ENCODE measurements around the gene DCUN1D1. TPM values are rescaled to one million over a fixed set of nuclear protein-coding genes. Genes with fewer than 3 reads are reported as not detected.

Gene DCUN1D1
- total RNA-seq, 1 donor from 2014 or later = 32.2 TPM

DNA sequence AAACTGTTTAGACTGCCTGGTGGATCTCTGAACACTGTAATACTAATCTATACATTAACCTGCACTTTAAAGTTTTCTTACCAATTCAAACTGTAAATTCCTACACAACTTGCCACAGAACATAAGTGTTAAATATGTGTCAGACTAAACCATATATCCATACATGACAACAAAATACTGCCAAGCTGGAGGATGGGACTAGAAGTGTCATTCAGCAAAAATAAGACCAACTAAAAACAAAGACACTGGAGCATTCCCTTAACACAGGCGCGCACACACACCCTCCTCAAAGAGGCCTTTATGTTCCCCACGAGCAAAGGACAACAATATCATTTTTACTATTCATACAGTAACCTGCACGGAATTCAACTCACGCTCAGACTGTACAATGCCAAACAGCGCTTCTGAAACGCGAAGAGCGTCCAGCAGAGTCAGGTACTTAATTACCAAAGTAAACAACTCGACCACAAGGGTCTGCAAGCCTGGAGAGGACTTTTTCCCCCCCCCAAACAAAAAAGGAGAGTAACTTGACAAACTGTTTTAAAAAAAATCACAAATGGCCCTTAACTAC lies 1.1 kb downstream of the DCUN1D1 start:
- intact Hi-C loops (cut with DNase I) = no loop called here
- DNase-seq (no peak), ATAC-seq (ENCODE audit: poor library complexity) (no peak)

DNA sequence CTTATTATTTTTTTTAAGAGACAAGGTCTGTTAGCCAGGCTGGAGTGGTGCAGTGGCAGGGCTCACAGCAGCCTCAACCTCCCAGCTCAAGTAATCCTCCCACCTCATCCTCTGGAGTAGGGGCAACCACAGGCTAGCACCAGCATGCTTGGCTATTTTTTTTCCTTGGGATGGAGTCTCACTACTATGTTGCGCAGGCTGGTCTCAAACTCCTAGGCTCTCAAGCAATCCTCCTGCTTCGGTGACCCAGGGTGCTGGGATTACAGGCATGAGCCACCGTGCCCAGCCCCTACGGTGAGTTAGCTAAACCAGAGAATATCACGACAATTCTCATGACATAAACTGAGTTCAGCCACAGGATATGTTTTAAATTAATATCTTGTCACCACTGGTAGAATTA lies 2.0 kb downstream of the DCUN1D1 start:
- DNase-seq (no peak), ATAC-seq (ENCODE audit: poor library complexity) (no peak)
- intact Hi-C loops (cut with DNase I) = no loop called here

DNA sequence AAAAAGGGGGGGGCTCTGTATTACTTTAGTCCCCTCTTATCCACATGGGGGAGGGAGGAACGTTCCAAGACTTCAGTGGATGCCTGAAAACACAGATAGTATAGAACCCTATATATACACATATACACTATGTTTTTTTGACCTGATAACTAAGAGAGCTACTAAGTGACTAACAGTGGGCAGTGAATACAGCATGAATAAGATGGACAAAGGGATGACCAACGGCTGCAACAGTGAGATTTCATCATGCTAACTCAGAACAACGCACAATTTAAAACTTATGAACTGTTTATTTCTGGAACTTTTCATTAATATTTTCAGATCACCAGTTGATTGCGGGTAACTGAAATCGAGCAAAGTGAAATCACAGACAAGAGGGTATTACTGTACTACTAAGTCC lies 7.3 kb downstream of the DCUN1D1 start:
- intact Hi-C loops (cut with DNase I) = no loop called here
- ATAC-seq (ENCODE audit: poor library complexity) (no peak), DNase-seq (no peak)

DNA sequence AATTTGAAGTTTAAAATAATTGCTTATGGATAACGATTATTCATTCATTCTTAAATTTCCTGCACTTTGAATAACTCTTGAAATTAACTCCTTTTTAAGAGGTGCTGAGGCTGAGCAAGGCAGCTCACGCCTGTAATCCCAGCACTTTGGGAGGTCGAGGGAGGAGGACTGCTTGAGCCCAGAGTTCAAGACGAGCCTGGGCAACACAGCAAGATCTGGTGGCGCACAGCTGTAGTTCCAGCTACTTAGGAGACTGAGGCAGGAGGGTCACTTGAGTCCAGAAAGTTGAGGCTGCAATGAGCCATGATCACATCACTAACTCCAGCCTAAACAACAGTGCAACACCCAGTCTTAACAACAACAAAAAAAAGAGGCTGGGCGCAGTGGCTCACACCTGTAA lies 8.0 kb downstream of the DCUN1D1 start:
- ATAC-seq (ENCODE audit: poor library complexity) = no peak
- intact Hi-C loops (cut with DNase I) = no loop called here
- DNase-seq = no peak

DNA sequence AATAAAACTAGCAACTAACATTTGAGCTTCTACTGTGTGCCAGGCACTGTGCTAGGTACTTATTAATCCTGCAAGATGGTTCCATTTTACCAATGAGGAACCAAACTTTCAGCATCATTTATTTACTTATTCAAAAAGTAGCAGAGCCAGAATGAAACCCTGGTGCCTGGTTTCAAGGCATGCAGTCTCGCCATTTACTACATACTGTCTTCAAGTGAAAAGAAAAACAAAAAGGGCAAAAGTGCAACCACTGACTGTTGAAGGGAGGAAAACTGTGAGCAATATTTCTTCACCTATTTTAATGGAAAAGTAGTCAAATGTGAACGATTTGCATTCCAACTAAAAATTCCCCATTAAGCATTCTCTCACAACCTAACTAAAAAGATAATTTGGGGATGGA lies 8.7 kb downstream of the DCUN1D1 start:
- DNase-seq (no peak), ATAC-seq (ENCODE audit: poor library complexity) (no peak)
- intact Hi-C loops (cut with DNase I) = no loop called here

DNA sequence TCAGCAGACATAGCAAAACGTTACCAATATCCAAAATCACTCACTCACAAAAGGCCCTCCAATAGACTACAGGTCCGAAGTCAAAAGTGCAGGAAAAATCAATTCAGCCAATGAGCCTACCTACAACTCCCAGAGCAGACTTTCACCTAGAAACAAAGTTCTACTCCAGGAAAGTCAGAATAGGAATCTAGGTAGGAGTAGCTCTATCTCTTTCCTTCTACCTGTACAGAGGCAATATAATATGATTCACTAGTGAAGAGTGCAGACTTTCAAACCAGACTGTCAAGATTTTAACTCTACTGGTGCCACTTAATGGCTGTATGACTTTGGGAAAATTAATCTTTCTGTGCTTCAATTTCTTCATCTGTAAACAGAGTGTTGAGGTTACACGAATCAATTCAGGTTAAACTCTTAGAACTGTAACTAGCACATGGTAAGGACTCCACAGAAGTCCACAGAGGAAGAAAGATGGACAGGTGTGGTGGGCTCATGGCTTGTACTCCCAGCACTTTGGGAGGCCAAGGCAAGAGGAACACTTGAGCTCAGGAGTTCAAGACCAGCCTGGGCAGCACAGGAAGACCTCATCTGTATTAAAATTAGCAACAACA lies 9.4 kb downstream of the DCUN1D1 start:
- no peak for DNase-seq
- intact Hi-C loops (cut with DNase I) = no loop called here
- no peak for ATAC-seq (ENCODE audit: poor library complexity)

DNA sequence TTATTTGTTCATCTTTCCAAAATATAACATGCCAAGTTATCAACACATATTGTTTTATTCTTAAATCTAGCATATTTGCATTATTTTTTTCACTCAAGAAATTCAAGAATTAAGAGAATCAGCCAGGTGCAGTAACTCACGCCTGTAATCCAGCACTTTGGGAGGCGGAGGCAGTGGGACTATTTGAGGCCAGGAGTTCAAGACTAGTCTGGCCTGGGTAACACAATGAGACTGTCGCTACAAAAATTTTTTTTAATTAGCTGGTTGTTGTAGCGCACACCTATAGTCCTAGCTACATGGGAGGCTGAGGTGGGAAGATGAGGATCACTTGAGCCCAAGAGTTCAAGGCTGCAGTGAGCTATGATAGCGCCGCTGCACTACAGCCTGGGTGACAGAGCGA lies 10.5 kb downstream of the DCUN1D1 start:
- ATAC-seq (ENCODE audit: poor library complexity) = no peak
- DNase-seq = no peak
- intact Hi-C loops (cut with DNase I) = no loop called here

DNA sequence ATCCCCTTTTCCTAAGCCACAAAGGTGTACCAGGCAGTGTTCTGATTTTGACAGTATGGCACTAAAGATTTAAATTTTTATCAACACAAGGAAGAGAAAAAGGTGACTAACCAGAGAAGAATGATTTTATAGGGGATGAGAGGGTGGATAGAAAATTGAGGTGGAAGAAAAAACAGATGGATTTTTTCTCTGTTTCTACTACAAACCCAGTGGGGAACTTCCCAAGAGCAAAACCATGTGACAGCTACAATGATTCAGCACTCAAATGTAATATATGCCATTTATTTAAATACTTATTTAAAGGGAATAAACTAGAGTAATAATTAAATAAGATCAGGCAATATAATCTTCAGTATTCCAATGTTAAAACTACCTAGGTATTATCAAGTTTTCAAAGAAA lies 11.1 kb downstream of the DCUN1D1 start:
- intact Hi-C loops (cut with DNase I) = no loop called here
- ATAC-seq (ENCODE audit: poor library complexity) = no peak
- no peak for DNase-seq

DNA sequence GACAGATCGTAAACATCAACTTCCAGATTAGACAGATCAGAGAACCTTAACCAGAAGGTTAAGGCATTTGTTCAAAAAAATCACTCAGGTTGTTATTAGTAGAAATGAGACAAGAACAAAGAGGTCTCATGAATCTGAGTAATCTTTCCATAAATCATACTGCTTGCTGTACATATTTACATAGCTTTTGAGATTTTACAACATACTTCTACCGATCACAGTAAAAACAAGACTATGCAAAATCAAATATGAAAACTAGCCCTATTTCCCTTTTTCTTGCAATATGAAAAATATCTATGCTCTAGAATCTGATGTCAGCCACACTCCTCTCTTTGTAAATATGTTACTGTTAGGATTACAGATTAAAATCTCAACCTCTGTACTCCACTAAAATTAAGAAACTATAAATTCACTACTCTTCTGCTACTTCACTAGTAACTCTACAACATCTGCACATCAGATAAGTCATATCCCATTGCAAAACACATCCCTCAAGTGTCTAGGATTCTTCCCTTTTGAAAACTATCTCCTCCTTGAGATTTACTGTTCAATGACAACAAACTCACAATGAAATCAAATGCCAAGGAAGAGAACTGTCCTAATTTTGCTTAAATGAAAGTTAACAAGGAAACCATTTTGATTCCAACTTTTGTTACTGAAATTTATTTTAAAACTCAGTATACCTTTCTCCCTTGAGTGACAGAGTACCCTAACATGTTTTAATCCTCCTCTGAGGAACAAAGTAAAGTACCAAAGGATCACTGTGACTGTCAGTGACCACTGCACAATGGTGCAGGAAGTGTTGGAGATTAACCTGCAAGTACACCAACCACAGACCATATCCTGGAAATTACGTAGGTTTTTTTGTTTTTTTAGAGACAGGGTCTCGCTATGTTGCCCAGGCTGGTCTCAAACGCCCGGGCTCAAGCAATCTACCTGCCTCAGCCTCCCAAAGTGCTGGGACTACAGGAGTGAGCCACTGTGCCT lies 12.8 kb downstream of the DCUN1D1 start:
- ATAC-seq (ENCODE audit: poor library complexity) = no peak

DNA sequence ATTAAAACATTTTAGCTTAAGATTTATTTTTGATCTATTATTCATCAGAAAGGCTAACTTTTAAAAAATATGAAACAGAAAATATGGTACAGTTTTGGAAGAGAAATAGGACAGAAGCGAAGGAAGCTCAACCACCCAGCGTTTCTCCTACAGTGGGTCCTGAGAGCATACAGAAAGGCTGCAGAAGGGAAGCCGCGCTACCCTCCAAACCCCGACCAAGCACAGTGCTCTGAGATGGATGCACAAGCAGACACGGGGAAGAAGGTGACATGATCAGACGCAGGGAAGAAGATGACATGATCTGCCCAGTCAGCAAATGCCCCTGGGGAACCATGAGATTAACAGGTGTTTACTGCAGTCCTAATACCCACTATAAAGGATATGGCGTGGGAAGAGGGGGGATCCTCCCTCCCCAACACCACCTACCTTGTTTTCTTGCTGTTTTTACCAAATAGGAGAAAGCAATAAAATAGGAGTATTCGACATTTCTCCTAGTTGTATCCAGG lies 14.4 kb downstream of the DCUN1D1 start:
- intact Hi-C loops (cut with DNase I) = no loop called here
- ATAC-seq (ENCODE audit: poor library complexity) (no peak), DNase-seq (no peak)

More for the DNA sequence above, 12.8 kb downstream of the DCUN1D1 start:
- DNase-seq = no peak
- intact Hi-C loops (cut with DNase I) = no loop called here

DNA sequence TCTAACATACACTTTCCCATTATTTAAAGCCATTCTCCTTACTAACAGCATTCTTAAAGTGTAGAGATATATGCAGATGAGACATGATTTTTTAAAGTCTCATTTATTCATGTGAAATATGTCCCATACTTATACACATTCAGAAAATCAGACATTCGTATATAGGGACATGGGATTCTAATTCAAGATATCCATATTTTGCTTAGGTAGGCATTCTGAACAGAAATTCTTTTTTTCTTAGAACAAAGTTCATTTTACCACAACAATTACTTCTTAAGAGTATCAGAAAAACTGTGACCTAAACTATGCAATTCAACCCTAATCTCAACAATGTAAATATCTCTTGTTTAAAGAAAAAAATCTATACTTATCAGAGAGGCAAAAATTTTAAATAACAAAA lies 16.2 kb downstream of the DCUN1D1 start:
- intact Hi-C loops (cut with DNase I) = no loop called here
- ATAC-seq (ENCODE audit: poor library complexity) = no peak

DNA sequence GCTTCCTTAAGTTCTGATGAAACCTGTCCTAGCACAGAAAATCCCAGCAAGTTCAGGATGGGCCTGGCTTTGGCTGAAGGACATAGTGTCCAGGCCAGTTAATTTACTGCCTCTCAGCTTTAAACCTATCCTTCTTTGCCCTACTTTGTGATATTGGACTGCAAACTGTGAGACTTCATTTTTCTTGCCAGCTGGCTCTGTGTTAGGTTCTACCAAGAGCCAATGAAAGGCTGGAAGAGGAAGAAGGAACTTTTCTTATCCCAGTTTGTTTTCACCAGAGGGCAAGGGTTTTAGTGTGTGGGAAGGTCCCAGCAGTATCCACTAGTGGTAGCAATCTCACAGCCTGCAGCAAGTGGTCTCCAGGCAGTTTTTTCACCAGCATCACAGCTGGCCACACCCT lies 18.2 kb downstream of the DCUN1D1 start:
- peak; percentile 86 for ATAC-seq (ENCODE audit: poor library complexity)
- intact Hi-C loops (cut with DNase I) = no loop called here
- no peak for DNase-seq

More for the DNA sequence above, 16.2 kb downstream of the DCUN1D1 start:
- DNase-seq = no peak

DNA sequence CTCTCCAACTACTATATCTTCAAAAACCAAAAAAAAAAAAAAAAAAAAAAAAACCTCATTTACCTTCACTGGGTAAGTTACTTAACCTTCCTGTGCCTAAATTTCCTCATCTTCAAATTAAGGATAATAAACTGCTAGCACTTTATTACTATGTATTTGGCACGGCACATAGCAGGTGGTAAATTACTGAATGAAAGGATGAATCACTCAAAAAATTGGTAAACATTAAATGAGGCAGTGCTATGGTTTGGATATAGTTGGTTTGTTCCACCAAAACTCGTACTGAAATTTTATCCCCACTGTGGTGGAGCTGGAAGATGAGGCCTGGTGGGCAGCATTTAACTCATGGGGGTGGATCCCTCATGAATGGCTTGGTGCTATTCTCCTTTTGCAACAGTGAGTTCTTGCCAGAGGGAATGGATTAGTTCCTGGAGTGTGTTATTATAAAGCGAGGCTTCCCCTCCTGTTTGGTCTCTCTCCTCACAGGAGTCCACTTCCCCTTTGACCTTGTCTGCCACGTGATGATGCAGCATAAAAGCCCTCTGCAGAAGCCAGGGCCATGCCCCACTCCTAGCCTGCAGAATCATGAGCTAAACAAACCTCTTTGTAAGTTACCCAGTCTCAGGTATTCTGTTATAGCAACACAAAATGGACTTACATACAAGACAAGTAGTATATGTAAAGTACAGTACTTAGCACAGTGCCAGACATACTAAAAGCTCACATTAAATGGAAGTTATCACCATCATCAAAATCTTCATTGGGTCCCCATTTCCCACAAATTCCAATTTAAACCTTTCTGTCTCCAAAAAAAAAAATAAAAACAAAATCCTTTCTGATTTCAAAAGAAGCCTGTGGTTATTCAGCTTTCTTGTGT lies 20.6 kb downstream of the DCUN1D1 start:
- DNase-seq (no peak), ATAC-seq (ENCODE audit: poor library complexity) (peak; percentile 32)
- intact Hi-C loops (cut with DNase I) = no loop called here

DNA sequence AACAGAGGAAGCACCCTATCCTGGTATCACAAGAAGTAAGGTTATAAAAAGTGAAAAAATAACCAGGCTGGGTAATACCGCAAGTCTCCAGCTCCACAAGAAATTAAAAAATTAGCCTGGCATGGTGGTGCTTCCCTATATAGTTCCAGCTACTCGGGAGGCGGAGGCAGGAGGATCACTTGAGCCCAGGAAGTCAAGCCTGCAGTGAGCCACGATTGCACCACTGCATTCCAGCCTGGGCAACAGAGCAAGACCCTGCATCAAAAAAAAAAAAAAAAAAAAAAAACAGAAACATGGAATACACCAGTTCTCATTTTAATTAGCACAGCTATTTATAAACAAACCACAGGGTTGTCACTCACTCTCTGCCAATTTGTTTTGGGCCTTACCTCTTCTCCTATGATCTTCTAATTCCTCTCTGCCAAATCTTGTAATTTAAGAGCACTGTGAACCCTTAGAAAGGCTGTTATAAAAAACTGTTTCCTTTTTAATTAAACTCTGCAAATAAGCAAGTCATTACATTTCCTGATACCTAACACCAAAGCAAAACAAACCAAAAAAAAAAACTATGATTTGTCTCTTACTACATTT lies 22.6 kb downstream of the DCUN1D1 start:
- intact Hi-C loops (cut with DNase I) = no loop called here
- DNase-seq (no peak), ATAC-seq (ENCODE audit: poor library complexity) (no peak)

DNA sequence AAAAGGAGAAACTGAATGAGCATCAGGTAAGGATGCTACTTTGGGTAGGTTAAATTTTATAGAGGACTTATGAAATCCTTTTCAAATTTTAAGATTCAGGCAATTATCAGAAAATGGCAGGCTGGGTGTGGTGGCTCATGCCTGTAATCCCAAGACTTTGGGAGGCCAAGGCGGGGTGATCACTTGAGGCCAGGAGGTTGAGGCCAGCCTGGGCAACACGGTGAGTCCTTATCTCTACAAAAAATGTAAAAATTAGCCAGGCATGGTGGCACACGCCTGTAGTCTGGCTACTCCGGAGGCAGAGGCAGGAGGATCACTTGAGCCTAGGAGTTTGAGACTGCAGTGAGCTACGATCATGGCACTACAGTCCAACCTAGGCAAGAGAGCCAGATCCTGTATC lies 23.1 kb downstream of the DCUN1D1 start:
- intact Hi-C loops (cut with DNase I) = no loop called here
- no peak for DNase-seq
- no peak for ATAC-seq (ENCODE audit: poor library complexity)

DNA sequence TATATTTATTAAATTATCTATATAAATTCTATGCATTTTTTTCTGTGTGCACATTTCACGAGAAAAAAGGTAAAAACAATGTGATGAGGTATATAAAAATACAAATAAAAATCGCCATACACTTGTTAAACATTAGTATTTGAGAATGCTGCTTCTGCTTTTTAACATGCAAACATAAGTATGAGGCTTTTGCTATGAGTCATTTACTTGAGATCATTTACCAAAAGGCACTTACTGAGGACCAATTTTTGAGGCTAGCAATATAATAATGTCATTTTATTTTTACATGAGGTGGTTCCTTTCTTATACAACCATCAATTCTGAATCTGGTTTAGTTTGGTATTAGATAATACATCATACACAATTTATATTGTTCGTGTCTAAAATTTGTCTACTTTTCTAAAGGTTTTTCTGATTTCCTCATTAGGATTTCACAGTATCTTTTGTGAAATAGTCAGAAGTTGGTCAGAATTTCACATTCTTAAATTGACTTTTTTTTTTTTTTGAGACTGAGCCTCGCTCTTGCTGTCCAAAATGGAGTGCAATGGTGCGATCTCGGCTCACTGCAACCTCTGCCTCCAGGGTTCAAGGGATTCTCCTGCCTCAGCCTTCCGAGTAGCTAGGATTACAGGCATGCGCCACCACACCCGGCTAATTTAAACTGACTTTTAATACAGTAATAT lies 25.6 kb downstream of the DCUN1D1 start:
- no peak for ATAC-seq (ENCODE audit: poor library complexity)
- intact Hi-C loops (cut with DNase I) = no loop called here
- DNase-seq = no peak

DNA sequence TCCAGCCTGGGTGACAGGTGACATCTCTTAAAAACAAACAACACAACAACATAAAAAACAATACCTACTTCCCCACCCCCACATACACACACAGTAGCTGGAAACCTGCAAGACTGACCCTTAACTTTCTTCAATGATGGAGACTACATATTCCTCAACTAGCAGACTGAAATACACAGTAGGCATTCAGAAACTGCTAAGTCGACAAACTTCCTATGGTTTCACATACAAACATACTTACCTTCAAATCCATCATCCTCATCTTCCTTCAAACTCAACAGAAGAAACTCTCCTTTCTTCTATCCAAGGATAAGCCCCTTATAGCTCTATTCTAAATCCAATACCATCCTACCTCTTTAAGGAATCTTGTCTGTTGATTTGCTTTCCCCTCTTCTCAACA lies 30.6 kb downstream of the DCUN1D1 start:
- intact Hi-C loops (cut with DNase I) = no loop called here
- ATAC-seq (ENCODE audit: poor library complexity) (no peak), DNase-seq (no peak)

DNA sequence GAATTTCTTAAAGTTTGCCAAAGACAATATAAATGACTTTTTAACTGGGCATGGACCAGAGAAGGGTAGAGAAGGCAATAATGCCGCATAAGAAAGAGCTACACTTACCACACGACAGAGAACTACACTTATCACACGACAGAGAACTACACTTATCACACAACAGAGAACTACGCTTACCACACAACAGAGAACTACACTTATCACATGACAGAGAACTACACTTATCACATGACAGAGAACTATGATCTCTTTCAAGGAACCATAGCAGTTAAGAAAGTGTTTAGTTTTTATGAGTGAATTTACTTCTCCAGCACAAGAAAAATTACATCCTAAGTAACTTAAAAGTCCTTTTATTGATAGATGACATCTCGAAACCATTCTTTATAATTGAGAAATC lies 32.0 kb downstream of the DCUN1D1 start:
- intact Hi-C loops (cut with DNase I) = no loop called here
- DNase-seq = no peak
- ATAC-seq (ENCODE audit: poor library complexity) = no peak

All from Right ventricle myocardium superior (tissue), 1 donor.